Mucosa of rectum (tissue), 2 donors: ENCODE measurements around the gene NR3C1.
"Not testable (repeated sequence)": the region's sequence is repeated elsewhere in the genome, so short reads cannot be mapped to it uniquely, and the experiment has no call there.

Experiments
- H3K27ac ChIP-seq, 2 donors: one replicate each; pipeline ENCODE4 v1.7.0; 2013; ENCODE audit warnings: inconsistent platforms in 2 of 2, low read depth in 2 of 2, low read length in 2 of 2
- H3K27me3 ChIP-seq, 2 donors: one replicate each; pipeline ENCODE4 v1.7.0; 2013; ENCODE audit warnings: low read length in 2 of 2; ENCODE audit not compliant: control insufficient read depth in 2 of 2, insufficient read depth in 2 of 2
- H3K36me3 ChIP-seq, 2 donors: one replicate each; pipeline ENCODE4 v1.7.0; 2013; ENCODE audit warnings: low read length in 2 of 2; ENCODE audit not compliant: control insufficient read depth in 2 of 2, insufficient read depth in 2 of 2
- H3K4me1 ChIP-seq, 2 donors: one replicate each; pipeline ENCODE4 v1.7.0; 2013; ENCODE audit warnings: low read length in 2 of 2, mild to moderate bottlenecking in 1 of 2; ENCODE audit not compliant: control insufficient read depth in 2 of 2, insufficient read depth in 2 of 2
- H3K4me3 ChIP-seq, 2 donors: one replicate each; pipeline ENCODE4 v1.7.0; 2013; ENCODE audit warnings: low read length in 2 of 2
- H3K9ac ChIP-seq, 2 donors: one replicate each; pipeline ENCODE4 v1.7.0; 2013; ENCODE audit warnings: low read length in 2 of 2, low read depth in 1 of 2, mild to moderate bottlenecking in 1 of 2
- H3K9me3 ChIP-seq, 2 donors: one replicate each; pipeline ENCODE4 v1.7.0; 2013; ENCODE audit warnings: low read length in 2 of 2; ENCODE audit not compliant: control insufficient read depth in 2 of 2
- donor health status: healthy.
- donor health status: Normal muscosa, but diverticular disease.

The NR3C1 gene

DNA sequence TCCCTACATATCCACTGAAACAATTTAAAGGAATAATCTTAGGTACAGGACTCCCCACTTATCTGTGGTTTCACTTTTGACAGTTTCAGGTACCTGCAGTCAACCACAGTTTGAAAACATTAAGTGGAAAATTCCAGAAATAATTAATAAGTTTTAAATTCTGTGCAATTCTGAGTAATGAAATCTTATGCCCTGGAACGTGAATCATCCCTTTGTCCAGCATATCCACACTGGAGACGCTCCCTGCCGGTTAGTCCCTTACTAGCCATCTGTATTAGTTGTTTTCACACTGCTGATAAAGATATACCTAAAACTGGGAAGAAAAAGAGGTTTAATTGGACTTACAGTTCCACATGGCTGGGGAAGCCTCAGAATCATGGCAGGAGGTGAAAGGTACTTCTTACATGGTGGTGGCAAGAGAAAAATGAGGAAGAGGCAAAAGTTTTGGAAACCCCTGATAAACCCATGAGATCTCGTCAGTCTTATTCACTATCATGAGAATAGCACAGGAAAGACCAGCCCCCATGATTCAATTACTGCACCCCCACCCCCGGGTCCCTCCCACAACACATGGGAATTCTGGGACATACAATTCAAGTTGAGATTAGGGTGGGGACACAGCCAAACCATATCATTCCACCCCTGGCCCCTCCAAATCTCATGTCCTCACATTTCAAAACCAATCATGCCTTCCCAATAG is 80.4 kb downstream of the NR3C1 start:
- not testable (repeated sequence) for H3K9me3 ChIP-seq, H3K36me3 ChIP-seq, H3K4me1 ChIP-seq, H3K4me3 ChIP-seq, H3K27me3 ChIP-seq, H3K27ac ChIP-seq, H3K9ac ChIP-seq

- no peak overlapping the region for H3K27ac ChIP-seq
These were observed 81.3 kb downstream of the NR3C1 start for GRCh38 chr5:143322176-143322575.

GRCh38 chr5:143319437-143320227 is 83.9 kb downstream of the NR3C1 start:
- H3K9ac ChIP-seq: no peak overlapping the region

More at GRCh38 chr5:143322176-143322575, 81.3 kb downstream of the NR3C1 start:
- Histone ChIP-seq H3K4me1 (no peaks in the 10 kb centered on the region), H3K9ac (no peak overlapping the region), H3K9me3 (no peaks in the 10 kb centered on the region), H3K36me3 (no peaks in the 10 kb centered on the region), H3K27me3 (no peaks in the 10 kb centered on the region), H3K4me3 (no peak overlapping the region)

DNA sequence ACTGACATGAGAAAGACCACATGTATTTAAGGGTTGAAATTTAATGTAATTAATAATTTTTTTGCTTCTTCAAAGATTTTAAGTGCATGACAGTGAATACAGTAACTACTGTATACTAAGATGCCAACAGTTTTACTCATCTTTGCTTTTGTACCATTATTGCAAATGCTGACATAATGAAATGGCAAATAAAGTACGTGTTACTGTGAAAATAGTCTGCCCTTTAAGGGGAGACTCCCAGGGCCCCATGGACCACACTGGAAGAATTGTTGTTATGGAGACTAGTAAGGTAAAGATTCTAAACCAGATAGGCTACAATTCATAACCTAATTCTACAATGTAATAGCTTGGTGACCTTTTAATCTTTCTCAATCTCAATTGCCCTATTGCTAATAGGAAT is 84.7 kb downstream of the NR3C1 start:
- Histone ChIP-seq H3K27me3 (no peaks in the 10 kb centered on the region), H3K9ac (no peak overlapping the region), H3K36me3 (no peaks in the 10 kb centered on the region), H3K4me1 (peaks cover 0 to 2% of the 10 kb centered on the region in 2 donors), H3K4me3 (no peak overlapping the region), H3K27ac (no peak overlapping the region), H3K9me3 (no peaks in the 10 kb centered on the region)

More at GRCh38 chr5:143319437-143320227, 83.9 kb downstream of the NR3C1 start:
- Histone ChIP-seq H3K27ac (no peak overlapping the region), H3K27me3 (no peaks in the 10 kb centered on the region), H3K36me3 (no peaks in the 10 kb centered on the region), H3K4me1 (peaks cover 0 to 2% of the 10 kb centered on the region in 2 donors), H3K4me3 (no peak overlapping the region), H3K9me3 (no peaks in the 10 kb centered on the region)

DNA sequence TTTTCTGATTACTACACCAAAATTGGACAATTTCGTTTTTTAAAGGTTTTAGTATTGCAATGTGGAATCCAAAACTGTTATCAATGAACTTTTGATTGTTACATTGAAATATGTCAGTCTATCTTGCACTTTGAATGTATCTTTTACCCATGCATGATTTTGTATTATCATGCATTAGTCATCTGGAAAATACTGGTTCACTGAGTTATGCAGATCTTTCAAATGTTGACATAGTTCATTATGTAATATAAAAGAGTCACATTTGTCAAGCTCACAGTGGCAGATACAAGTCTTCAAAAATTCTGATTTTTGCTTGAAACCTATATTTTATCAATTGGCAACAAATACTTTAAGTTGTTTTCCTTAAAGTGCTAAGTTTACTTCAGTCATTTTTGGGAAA is 85.2 kb downstream of the NR3C1 start:
- Histone ChIP-seq H3K27me3 (no peaks in the 10 kb centered on the region), H3K36me3 (no peaks in the 10 kb centered on the region), H3K27ac (no peak overlapping the region), H3K9me3 (no peaks in the 10 kb centered on the region), H3K9ac (no peak overlapping the region), H3K4me3 (no peak overlapping the region), H3K4me1 (peaks cover 0 to 2% of the 10 kb centered on the region in 2 donors)

- H3K4me1 ChIP-seq: peaks cover 0 to 2% of the 10 kb centered on the region in 2 donors
- no peak overlapping the region for H3K9ac ChIP-seq
- no peak overlapping the region for H3K4me3 ChIP-seq
- peaks cover 7 to 8% of the 10 kb centered on the region in 2 donors for H3K36me3 ChIP-seq
- H3K27ac ChIP-seq: no peak overlapping the region
- no peaks in the 10 kb centered on the region for H3K27me3 ChIP-seq
- H3K9me3 ChIP-seq: no peaks in the 10 kb centered on the region
These were observed 86.4 kb downstream of the NR3C1 start for GRCh38 chr5:143316844-143317631.

- Histone ChIP-seq H3K27me3 (no peaks in the 10 kb centered on the region), H3K4me3 (no peak overlapping the region), H3K27ac (no peak overlapping the region), H3K9me3 (no peaks in the 10 kb centered on the region), H3K9ac (no peak overlapping the region), H3K4me1 (peaks cover 0 to 2% of the 10 kb centered on the region in 2 donors), H3K36me3 (peaks cover 8 to 9% of the 10 kb centered on the region in 2 donors)
These were observed 87.1 kb downstream of the NR3C1 start for GRCh38 chr5:143316337-143316736.

DNA sequence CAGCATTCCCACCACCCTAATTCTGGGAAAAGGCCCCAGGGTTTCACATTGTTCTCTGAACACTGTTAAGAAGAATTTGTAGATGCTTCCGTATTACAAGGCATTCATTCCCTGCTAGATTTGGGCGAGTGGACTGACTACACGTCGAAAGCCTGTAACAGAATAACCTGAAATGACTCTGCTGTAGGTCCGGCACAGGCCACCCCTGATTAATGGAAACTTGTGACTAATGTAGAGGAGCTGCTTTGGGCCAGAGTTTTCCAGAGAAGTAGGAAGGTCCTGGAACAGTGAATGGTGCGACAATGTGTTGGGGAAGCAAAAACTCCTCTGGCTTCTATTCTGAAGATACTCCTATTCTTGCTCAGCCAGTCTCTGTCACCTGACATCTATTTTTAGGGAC is 87.6 kb downstream of the NR3C1 start:
- Histone ChIP-seq H3K9ac (no peak overlapping the region), H3K9me3 (no peaks in the 10 kb centered on the region), H3K27ac (no peak overlapping the region), H3K4me3 (no peak overlapping the region), H3K27me3 (no peaks in the 10 kb centered on the region), H3K36me3 (peaks cover 8 to 9% of the 10 kb centered on the region in 2 donors), H3K4me1 (peaks cover 0 to 2% of the 10 kb centered on the region in 2 donors)

GRCh38 chr5:143315214-143315613 is 88.3 kb downstream of the NR3C1 start:
- Histone ChIP-seq H3K4me3 (no peak overlapping the region), H3K27ac (no peak overlapping the region), H3K9ac (no peak overlapping the region), H3K27me3 (no peaks in the 10 kb centered on the region), H3K9me3 (no peaks in the 10 kb centered on the region), H3K4me1 (peaks cover 0 to 2% of the 10 kb centered on the region in 2 donors), H3K36me3 (peaks cover 8 to 9% of the 10 kb centered on the region in 2 donors)

- Histone ChIP-seq H3K9me3 (no peaks in the 10 kb centered on the region), H3K27ac (no peak overlapping the region), H3K4me3 (no peak overlapping the region), H3K27me3 (no peaks in the 10 kb centered on the region), H3K9ac (no peak overlapping the region), H3K4me1 (peaks cover 0 to 2% of the 10 kb centered on the region in 2 donors), H3K36me3 (peaks cover 8 to 9% of the 10 kb centered on the region in 2 donors)
These were observed 88.8 kb downstream of the NR3C1 start for GRCh38 chr5:143314659-143315058.
